Adipose tissue (tissue), 3 donors: ENCODE data around the gene CD40. TPM values are rescaled to one million over a fixed set of nuclear protein-coding genes. Genes with fewer than 3 reads are reported as not detected.

Experiments
- H3K27ac ChIP-seq: one replicate; pipeline ENCODE4 v1.5.1; 2013; ENCODE audit warnings: low read depth, low read length
- WGBS, 3 donors: extraction: QIAGEN DNeasy Blood & Tissue Kit; methylation state at CpG; one replicate each; pipeline ENCODE4 v1.1.7; 2013; 5-methylcytosine and 5-hydroxymethylcytosine counted together
- polyA plus RNA-seq, 3 donors: library from polyadenylated mRNA; stranded (reverse); fragments of 200-250 nt; gene quantifications; one replicate each; pipeline ENCODE4 v1.2.3, GENCODE V29; 2013
- donor health status: healthy with polysubstance abuse.
- donor health status: Bipolar disorder and iron deficiency.
- donor health status: healthy.

CD40 gene
- polyA plus RNA-seq, 3 donors: 15.6 to 39.4 (median 21.1) TPM

DNA sequence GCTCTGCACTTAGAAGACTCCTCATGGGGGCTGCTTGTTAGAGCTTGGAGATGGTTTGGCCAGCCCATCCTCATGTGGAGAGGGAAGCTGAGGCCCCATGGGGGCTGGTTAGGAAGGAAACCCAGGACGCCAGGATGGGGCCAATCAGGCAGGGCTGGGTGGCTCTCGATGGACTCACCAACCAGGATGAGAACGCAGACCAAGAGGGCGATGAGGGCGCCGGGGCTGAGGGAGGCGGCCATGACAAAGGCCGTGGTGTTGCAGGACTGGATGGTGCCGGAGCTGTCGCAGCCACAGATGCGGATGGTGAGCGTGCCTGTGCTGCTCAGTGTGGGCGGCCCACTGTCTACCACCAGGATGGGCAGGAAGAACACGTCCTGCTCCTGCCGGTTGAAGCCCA lies 59.7 kb downstream of the CD40 start:
- no peak overlapping the region for H3K27ac ChIP-seq
- 84 to 91% (median 91%) methylated on average over 15 of the region's 15 CpGs for WGBS, 3 donors

DNA sequence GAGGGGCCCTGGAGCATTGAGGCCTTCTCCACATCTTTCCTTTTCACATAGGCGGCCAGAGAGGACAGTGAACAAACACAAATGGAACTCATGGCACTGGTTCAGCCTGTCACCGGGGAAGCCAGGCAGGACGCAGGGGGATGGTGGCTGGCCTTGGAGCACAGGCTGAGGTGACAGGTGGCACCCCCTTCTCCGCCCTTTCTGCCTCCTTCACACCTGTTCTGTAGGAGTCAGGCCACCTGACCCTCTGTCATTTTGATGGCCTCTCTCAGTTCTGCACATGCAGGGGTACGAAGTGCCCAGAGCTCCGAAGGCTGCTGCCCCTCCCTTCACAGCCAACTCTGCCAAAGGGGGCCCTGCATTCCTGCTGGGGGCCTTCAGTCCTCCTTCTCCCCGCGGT lies 60.8 kb downstream of the CD40 start:
- H3K27ac ChIP-seq: no peak overlapping the region
- 33 to 78% (median 71%) methylated on average over 8 of the region's 8 CpGs for WGBS, 3 donors

Other genes with a start within 250 kb of the CD40 start
- gene ZSWIM1, start 237.1 kb upstream of the CD40 start, polyA plus RNA-seq: 1 to 10 TPM; 2.5 to 4.0 (median 3.0) TPM
- gene SPATA25, start 230.7 kb upstream of the CD40 start, polyA plus RNA-seq: 1 to 10 TPM; 1.0 to 2.7 (median 1.1) TPM
- 1 to 10 TPM; 3.2 to 8.0 (median 4.6) TPM for gene NEURL2, start 227.1 kb upstream of the CD40 start, polyA plus RNA-seq
- 100 to 1,000 TPM in 1 of 3 donors, 10 to 100 TPM in 2; 46.4 to 116 (median 82.4) TPM for gene CTSA, start 227.0 kb upstream of the CD40 start, polyA plus RNA-seq
- 100 to 1,000 TPM; 113 to 308 (median 276) TPM for gene PLTP, start 206.2 kb upstream of the CD40 start, polyA plus RNA-seq
- gene PCIF1, start 183.6 kb upstream of the CD40 start, polyA plus RNA-seq: 10 to 100 TPM; 18.6 to 28.2 (median 25.8) TPM
- gene ZNF335, start 146.1 kb upstream of the CD40 start, polyA plus RNA-seq: 10 to 100 TPM in 1 of 3 donors, 1 to 10 TPM in 2; 6.9 to 11.0 (median 7.4) TPM
- 10 to 100 TPM in 2 of 3 donors, under 1 TPM in 1; 0.79 to 16.6 (median 12.8) TPM for gene MMP9, start 109.4 kb upstream of the CD40 start, polyA plus RNA-seq
- gene SLC12A5, start 89.1 kb upstream of the CD40 start, polyA plus RNA-seq: 1 to 10 TPM in 1 of 3 donors, under 1 TPM in 2; 0.39 to 1.3 (median 0.56) TPM
- gene NCOA5, start 28.4 kb upstream of the CD40 start, polyA plus RNA-seq: 10 to 100 TPM in 2 of 3 donors, 1 to 10 TPM in 1; 9.4 to 14.3 (median 14.1) TPM
- gene CDH22, start 190.2 kb downstream of the CD40 start, polyA plus RNA-seq: 1 to 10 TPM in 1 of 3 donors, under 1 TPM in 2; 0.16 to 1.3 (median 0.45) TPM